GM19328 (cell line): ENCODE data around the gene HS6ST1.
"Not testable (repeated sequence)": the region's sequence is repeated elsewhere in the genome, so short reads cannot be mapped to it uniquely, and the experiment has no call there.

Source experiments
- ATAC-seq: cut with Tn5 transposase; IDR thresholded peaks from one replicate; pipeline ENCODE4 v1.9.1; 2021; ENCODE audit warnings: mild to moderate bottlenecking, moderate library complexity; ENCODE audit not compliant: unreplicated experiment

HS6ST1 gene

GRCh38 chr2:128322715-128323554 lies 4.3 kb upstream of the HS6ST1 start:
- no peak for ATAC-seq

GRCh38 chr2:128321784-128322714 lies 3.4 kb upstream of the HS6ST1 start:
- ATAC-seq: peak; percentile 40

DNA sequence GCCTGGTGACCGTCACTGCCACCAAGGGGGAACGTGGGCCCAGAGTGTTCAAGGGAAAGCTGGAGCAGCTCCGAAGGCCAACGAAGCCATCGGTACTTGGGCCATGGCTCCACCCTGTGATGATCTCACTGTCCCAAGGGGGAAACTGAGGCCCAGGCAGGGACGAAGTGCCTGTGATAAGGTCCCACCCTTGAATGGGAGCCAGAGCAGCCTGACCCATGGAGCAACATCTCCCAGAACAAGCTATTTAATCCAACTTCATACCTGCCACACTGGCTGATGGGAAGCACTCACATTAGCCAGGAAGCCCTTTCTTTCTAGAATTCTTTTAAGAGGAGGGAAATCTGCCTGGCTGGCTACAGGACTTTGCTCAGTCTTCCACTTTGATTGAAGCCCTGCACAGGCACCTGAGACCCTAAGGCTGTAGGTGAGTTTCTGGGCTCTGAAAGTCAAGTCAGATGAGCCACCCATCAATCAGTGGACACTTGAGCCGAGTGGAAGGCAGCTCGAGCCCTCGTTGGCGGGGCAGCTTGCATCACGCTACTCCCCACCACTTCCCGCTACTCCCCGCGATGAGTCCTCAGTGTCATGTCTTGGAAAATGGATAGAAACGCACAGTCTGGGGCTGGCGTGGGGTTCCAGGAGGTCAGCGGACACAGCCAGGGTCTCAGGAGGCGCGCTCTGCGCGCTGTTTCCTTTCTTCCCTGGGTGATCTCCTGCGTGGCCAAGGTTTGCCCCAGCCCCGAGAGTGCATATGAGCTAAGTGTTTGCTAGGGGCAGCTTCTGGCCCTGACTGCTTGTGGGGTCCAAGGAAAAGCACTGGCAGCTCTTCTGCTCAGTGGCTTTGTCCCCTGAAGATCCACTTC lies 2.5 kb upstream of the HS6ST1 start:
- no peak for ATAC-seq

- no peak for ATAC-seq
Observed at GRCh38 chr2:128320192-128320905, 1.7 kb upstream of the HS6ST1 start.

- no peak for ATAC-seq
Observed at GRCh38 chr2:128319631-128320191, 1.0 kb upstream of the HS6ST1 start.

DNA sequence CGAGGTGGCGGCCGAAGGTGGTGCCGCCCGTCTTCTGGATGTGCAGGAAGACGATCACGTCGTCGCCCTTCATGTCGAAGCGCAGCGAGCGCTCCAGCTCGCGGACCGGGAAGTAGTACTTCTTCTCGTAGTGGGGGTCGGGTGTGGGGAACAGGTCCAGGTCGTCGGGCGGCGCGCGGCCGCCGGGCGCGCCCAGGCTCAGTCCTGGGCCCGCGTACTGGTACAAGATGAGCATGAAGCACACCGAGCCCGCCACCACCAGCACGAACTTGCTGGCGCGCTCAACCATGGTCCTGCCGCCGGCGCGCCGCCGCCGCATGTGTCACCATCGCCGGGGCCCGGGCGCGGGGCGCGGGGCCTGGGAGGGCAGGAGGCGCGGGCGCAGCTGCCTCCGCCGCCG lies 423 bp downstream of the HS6ST1 start:
- peak; percentile 15 for ATAC-seq

GRCh38 chr2:128317899-128318225 lies 806 bp downstream of the HS6ST1 start:
- ATAC-seq: not testable (repeated sequence)

DNA sequence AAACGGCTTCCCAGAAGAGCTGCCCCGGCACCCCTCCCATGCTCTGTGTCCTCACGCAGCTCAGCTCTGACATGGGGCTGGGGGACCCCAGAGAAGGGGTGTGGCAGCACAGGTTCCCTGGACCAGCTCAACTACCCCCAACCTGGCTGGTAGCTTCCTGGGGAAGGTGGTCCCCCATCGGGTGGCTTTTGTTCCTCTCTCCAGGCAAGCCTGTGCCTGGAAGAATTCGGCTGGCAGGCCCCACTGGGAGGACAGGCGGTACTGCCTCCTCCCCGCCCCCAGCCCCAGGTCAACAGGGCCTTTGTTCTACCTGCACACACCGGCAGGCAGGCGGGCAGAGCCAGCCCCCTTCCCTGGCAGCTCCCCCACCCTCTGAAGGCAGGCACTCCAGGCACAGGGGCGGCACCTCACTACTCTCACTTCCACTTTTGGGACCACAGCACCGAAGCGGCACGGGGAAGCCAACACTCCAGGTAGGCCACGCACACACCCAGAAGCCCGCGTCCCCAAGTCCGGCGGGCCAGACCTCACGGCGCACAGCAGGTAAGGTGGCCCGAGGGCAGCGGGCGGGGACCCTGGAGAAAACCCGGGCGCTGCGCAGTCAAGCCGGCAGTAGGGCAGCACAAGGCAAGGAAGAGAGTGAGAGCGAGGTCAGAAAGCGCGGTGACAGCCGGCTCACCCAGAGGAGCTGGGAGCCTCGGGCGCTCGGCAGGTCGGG lies 1.3 kb downstream of the HS6ST1 start:
- ATAC-seq: peak; percentile 31

GRCh38 chr2:128316777-128317180 lies 1.9 kb downstream of the HS6ST1 start:
- no peak for ATAC-seq

DNA sequence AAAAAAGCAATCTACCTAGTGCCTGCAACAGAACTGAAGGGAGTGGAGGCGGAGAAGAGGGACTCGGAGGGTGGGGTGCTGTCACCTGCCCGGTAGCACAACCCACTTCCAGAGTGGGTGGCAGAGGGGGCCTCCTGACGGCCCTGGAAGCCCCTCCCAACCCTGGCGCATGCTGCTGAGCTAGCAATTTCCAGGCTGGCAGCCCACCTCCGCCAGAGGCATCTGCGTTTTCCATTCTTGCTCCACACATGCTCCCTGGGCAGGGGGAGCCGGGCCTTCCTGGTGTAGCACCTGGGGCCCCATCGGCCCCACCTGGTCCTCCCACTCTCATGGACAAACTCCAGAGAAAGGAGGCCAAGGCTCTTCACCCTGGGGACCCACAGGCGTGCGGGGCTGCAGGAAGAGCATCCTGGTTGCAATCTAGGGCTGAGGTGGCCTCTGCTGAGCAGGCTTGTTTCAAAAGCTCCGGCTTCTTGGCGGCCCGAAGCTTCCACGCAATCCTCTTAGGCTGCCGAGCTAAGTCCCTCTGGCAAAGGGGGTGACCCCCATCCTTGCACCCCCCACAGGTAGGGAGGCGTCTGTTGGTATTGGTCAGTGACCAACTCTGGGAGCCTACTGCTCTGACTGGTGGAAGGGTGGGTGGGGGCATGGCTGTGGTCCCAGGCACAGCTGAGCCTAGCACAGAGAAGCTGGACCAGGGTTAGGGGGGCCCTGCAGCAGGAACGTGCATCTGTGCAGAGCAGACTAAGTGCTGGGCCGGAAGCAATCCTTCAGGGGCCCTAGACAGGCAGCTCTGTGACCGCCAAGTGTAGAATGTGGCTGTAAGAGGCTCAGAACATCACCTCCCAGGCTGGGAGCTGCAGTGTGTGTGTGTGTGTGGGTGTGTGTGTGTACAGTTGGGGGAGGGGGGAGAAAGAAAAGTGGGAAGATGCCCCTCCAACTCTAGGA lies 2.6 kb downstream of the HS6ST1 start:
- ATAC-seq: no peak

DNA sequence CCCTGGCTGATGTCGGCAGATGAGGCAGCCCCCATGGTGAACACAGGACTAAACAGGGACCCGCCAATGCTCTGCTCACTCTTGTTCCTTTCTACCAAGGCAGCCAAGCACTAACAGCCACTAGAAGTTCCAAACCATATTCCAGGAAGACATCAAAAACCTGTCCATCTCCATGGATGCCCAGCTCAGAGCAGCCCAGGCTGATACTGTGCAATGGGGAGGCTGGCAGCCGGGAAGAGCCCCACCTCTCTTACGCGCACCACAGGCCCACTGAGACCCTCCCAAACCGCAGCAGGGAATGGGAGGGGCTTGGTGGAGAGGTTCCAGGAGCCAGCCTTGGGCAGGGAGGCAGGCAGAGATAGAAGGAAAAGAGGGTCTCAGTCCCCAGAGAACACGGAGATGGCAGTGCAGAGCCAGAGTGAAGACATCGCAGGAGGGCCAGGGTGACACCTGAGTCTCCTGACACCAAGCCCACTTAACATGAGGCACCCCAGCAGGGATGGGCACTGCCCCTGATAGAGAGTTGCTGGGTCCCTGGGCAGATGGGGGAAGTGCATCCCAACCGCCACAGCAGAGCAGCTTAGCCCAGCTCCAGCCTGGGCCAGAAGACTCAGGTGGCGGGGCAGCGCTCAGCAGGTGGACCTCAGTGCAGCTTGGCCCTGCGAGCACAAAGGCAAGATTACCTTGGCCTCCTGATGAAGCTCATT lies 3.4 kb downstream of the HS6ST1 start:
- ATAC-seq: no peak

DNA sequence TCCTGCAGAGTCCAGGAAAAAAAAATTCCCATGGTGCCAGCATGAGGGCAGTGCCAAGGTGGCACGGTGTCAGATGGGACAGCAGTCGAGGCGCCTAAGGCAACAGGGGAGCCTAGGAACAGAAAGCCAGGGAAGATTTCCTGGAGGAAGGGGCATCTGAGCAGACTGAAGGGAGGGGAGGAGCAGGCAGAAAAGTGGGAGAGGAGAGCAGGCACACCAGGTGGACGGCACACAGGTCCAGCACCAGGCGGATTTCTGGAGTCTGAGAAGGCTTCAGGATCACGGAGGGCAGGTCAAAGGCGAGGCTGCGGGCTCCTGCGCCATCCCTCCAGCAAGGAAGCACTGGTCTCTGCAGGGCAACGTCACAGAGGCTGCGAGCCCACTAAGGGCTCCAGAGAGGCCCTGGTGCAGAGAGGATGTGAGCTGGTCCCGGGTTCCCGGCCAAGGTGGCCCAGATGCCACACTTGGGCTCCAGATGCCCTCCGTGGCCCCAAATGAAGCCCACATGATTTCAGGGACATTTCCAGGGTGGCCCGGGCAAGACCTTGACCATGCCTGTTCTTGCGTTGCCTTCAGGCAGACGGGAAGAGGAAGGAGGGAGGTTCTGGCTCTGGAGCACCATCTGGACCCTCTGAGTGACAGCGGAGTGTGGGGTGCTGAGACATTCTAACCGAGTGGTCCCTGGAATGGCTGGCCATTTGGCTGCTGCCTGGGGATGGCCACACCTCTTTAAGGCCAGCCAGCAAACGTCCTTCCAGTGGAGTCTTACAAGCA lies 4.1 kb downstream of the HS6ST1 start:
- no peak for ATAC-seq

GRCh38 chr2:128313931-128314347 lies 4.7 kb downstream of the HS6ST1 start:
- no peak for ATAC-seq

DNA sequence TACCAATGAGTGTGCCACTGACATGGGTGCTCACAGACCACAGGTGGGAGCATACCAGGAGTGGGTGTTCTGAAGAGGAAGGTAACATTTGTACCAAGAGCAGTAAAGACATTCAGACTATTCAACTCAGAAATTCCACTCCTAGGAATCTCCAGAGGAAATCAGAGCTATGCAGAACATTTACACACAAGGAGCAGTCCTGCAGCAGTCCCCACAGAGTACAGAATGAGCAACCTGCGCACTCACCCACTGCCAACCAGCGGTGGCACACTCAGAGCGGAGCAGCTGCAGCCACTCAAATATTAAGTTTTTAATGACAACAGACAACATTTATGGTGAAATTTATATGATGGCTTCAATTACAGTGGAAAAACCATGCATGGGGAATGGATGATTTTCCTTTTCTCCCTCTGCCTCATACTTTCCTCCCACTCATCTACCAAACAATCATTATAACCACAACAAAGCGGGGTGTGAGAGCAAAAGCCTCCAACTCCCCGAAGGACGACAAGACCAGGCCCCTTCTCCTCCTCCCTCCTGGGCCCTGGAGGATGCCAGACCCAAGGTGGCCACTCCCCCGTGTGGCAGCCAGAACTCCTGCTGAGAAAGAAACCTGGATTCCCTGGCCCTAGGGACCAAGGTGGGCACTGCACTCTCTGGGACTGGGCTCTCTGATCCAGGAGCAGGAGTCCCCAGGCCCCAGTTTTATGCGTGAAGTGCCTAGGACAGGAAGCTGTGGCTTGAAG lies 5.4 kb downstream of the HS6ST1 start:
- no peak for ATAC-seq

GRCh38 chr2:128312411-128312810 lies 6.3 kb downstream of the HS6ST1 start:
- ATAC-seq: no peak

- ATAC-seq: no peak
Observed at GRCh38 chr2:128311755-128312341, 6.8 kb downstream of the HS6ST1 start.
